ENCODE data around the gene NPC1.
A peak's percentile ranks its signal among the peaks of the same experiment; 100 is the strongest.

The NPC1 gene

GRCh38 chr18:23503038-23503962 is 83.0 kb downstream of the NPC1 start, which contains the start of gene RMC1:
Gene RMC1 (plus strand): TSS chr18:23503511. CDS start chr18:23503619, 108 bp downstream.
- TF ChIP-seq EZH2 (IDR thresholded peaks at IDR 0.05; ENCODE audit: borderline replicate concordance, low read length) = no peak
- peak; percentile 36; the same call in 1 of the 2 replicates for TF ChIP-seq CTCF (IDR thresholded peaks at IDR 0.05; ENCODE audit: low read length)
- Histone ChIP-seq H4K20me1 (ENCODE audit: insufficient read depth, low read length) (no peaks in the 10 kb centered on the region), H3K27ac (ENCODE audit: low read depth, low read length, poor library complexity, severe bottlenecking) (peak within 1 kb of the TSS; percentile 77), H3K9ac (ENCODE audit: low read length) (peak within 1 kb of the TSS; percentile 89), H3F3A (ENCODE audit: insufficient read depth, low read length) (no peaks in the 10 kb centered on the region), H3K4me1 (ENCODE audit: insufficient read depth, low read length, severe bottlenecking) (peaks cover 65% of the 10 kb centered on the region), H3K9me3 (ENCODE audit: low read length) (no peaks in the 10 kb centered on the region), H3K27me3 (ENCODE audit: insufficient read depth, low read length) (no peaks in the 10 kb centered on the region), H3K36me3 (ENCODE audit: insufficient read depth, low read length) (peaks cover 22% of the 10 kb centered on the region; the same call in 1 of the 2 replicates), H3K9me2 (ENCODE audit: low read depth, low read length) (no peaks in the 10 kb centered on the region), H3K4me3 (ENCODE audit: low read depth, low read length, poor library complexity, severe bottlenecking) (peak within 1 kb of the TSS; percentile 97), H3K79me2 (ENCODE audit: insufficient read depth, low read length) (peaks cover 20% of the 10 kb centered on the region), H2AFZ (ENCODE audit: low read length) (no peak within 1 kb of the TSS), H3K4me2 (ENCODE audit: low read length) (peak within 1 kb of the TSS; percentile 89)

- no peak overlapping the region for H2AFZ ChIP-seq (ENCODE audit: low read length)
- peak overlapping the region; percentile 97 for H3K4me3 ChIP-seq (ENCODE audit: low read depth, low read length, poor library complexity, severe bottlenecking)
- peaks cover 15% of the 10 kb centered on the region; the same call in 1 of the 2 replicates for H3K36me3 ChIP-seq (ENCODE audit: insufficient read depth, low read length)
- H3K4me2 ChIP-seq (ENCODE audit: low read length) = peak overlapping the region; percentile 72
- H3K4me1 ChIP-seq (ENCODE audit: insufficient read depth, low read length, severe bottlenecking) = peaks cover 72% of the 10 kb centered on the region
- no peaks in the 10 kb centered on the region for H3K9me2 ChIP-seq (ENCODE audit: low read depth, low read length)
- peaks cover 20% of the 10 kb centered on the region for H3K79me2 ChIP-seq (ENCODE audit: insufficient read depth, low read length)
- peak overlapping the region; percentile 77 for H3K27ac ChIP-seq (ENCODE audit: low read depth, low read length, poor library complexity, severe bottlenecking)
- no peaks in the 10 kb centered on the region for H4K20me1 ChIP-seq (ENCODE audit: insufficient read depth, low read length)
- TF ChIP-seq EZH2 (IDR thresholded peaks at IDR 0.05; ENCODE audit: borderline replicate concordance, low read length) = no peak
- TF ChIP-seq CTCF (IDR thresholded peaks at IDR 0.05; ENCODE audit: low read length) = no peak
- H3K9ac ChIP-seq (ENCODE audit: low read length) = peak overlapping the region; percentile 89
- H3F3A ChIP-seq (ENCODE audit: insufficient read depth, low read length) = no peaks in the 10 kb centered on the region
- H3K27me3 ChIP-seq (ENCODE audit: insufficient read depth, low read length) = no peaks in the 10 kb centered on the region
- no peaks in the 10 kb centered on the region for H3K9me3 ChIP-seq (ENCODE audit: low read length)
Measured at GRCh38 chr18:23502516-23503037, 83.7 kb downstream of the NPC1 start.

GRCh38 chr18:23501626-23502025 is 84.7 kb downstream of the NPC1 start:
- no peak overlapping the region for H3K27ac ChIP-seq (ENCODE audit: low read depth, low read length, poor library complexity, severe bottlenecking)
- no peaks in the 10 kb centered on the region for H3K9me3 ChIP-seq (ENCODE audit: low read length)
- H3K79me2 ChIP-seq (ENCODE audit: insufficient read depth, low read length) = peaks cover 12% of the 10 kb centered on the region
- peaks cover 6% of the 10 kb centered on the region; the same call in 1 of the 2 replicates for H3K36me3 ChIP-seq (ENCODE audit: insufficient read depth, low read length)
- no peak overlapping the region for H3K4me3 ChIP-seq (ENCODE audit: low read depth, low read length, poor library complexity, severe bottlenecking)
- TF ChIP-seq CTCF (IDR thresholded peaks at IDR 0.05; ENCODE audit: low read length) = no peak
- H3K4me2 ChIP-seq (ENCODE audit: low read length) = no peak overlapping the region
- peaks cover 72% of the 10 kb centered on the region for H3K4me1 ChIP-seq (ENCODE audit: insufficient read depth, low read length, severe bottlenecking)
- H4K20me1 ChIP-seq (ENCODE audit: insufficient read depth, low read length) = no peaks in the 10 kb centered on the region
- H3K27me3 ChIP-seq (ENCODE audit: insufficient read depth, low read length) = no peaks in the 10 kb centered on the region
- no peak overlapping the region for H2AFZ ChIP-seq (ENCODE audit: low read length)
- H3K9me2 ChIP-seq (ENCODE audit: low read depth, low read length) = no peaks in the 10 kb centered on the region
- H3K9ac ChIP-seq (ENCODE audit: low read length) = no peak overlapping the region
- no peaks in the 10 kb centered on the region for H3F3A ChIP-seq (ENCODE audit: insufficient read depth, low read length)
